ENCODE measurements around the gene ZNF710. TPM values are rescaled to one million over a fixed set of nuclear protein-coding genes. Genes with fewer than 3 reads are reported as not detected.

ZNF710 gene
- total and polyA plus RNA-seq, 2 of the 13 experiments (the other 11 are each of a cell fraction or from before 2014, with no cell fraction given) = 4.7 to 20.6 TPM

DNA sequence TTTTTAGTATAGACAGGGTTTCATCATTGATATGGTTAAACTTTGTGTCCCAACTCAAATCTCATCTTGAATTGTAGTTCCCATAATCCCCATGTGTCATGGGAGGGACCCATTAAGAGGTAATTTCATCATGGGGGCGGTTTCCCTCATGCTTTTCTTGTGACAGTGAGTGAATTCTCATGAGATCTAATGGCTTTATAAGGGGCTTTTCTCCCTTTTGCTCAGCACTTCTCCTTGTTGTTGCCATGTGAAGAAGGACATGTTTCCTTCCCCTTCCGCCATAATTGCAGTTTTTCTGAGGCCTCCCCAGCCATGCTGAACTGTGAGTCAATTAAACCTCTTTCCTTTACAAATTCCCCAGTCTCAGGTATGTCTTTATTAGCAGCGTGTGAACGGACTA is 20.2 kb upstream of the ZNF710 start:
- H3K4me2 ChIP-seq (ENCODE audit: low read depth, low read length) = no peak overlapping the region
- in situ Hi-C loops (cut with HindIII; ENCODE audit: extremely low pct_ligation_motif_present, low pct_unique_long_range_greater_than_20kb) = no loop called here
- TF ChIP-seq REL (CRISPR knock-in tag; conservative IDR thresholded peaks at IDR 0.05) (no peak), ZNF232 (CRISPR knock-in tag; IDR thresholded peaks at IDR 0.05; ENCODE audit: borderline replicate concordance) (no peak), NR1H2 (CRISPR knock-in tag; IDR thresholded peaks at IDR 0.05; ENCODE audit: borderline replicate concordance, low read depth) (no peak)
- WGBS (ENCODE audit: low lambda C conversion rate) = 76% methylated on average over 4 of the region's 4 CpGs
- ChIA-PET POLR2A (no interaction called here), CTCF (ENCODE audit: low intra/inter-chr PET ratio, low total read pairs) (no interaction called here)
- no peaks in the 10 kb centered on the region for H3K9me3 ChIP-seq (ENCODE audit: low read length)
- H3K27me3 ChIP-seq (ENCODE audit: control insufficient read depth in 1 of 2, insufficient read depth in 2 of 2, low read length in 2 of 2) = no peaks in the 10 kb centered on the region
- no peak overlapping the region for H3K4me3 ChIP-seq (replicated peaks in 1 of 3; ENCODE audit: insufficient read depth in 1 of 3, low read depth in 2 of 3, low read length in 3 of 3)
- H3K36me3 ChIP-seq (replicated peaks in 1 of 2; ENCODE audit: control insufficient read depth in 1 of 2, insufficient read depth in 2 of 2, low read length in 2 of 2) = no peaks in the 10 kb centered on the region
- no peak overlapping the region for H3K27ac ChIP-seq (ENCODE audit: extremely low read length, insufficient read depth, low read length)
- DNase-seq (ENCODE audit: low spot score) (no peak), FAIRE-seq (no peak), ATAC-seq (no peak)
- H2AFZ ChIP-seq (ENCODE audit: low read length) = no peak overlapping the region
- no peak overlapping the region for H3K9ac ChIP-seq (ENCODE audit: insufficient read depth, low read depth, low read length)
- intact Hi-C loops (cut with micrococcal nuclease; ENCODE audit: unreplicated experiment) = no loop called here
- no peaks in the 10 kb centered on the region for H3K79me2 ChIP-seq (ENCODE audit: insufficient read depth, low read length)
- H3K4me1 ChIP-seq (ENCODE audit: insufficient read depth, low read length) = no peaks in the 10 kb centered on the region; the same call in none of the 2 replicates
- BruUV-seq (replicated peaks) = no TSS peak
- no peaks in the 10 kb centered on the region for H4K20me1 ChIP-seq (ENCODE audit: insufficient read depth, low read length)

DNA sequence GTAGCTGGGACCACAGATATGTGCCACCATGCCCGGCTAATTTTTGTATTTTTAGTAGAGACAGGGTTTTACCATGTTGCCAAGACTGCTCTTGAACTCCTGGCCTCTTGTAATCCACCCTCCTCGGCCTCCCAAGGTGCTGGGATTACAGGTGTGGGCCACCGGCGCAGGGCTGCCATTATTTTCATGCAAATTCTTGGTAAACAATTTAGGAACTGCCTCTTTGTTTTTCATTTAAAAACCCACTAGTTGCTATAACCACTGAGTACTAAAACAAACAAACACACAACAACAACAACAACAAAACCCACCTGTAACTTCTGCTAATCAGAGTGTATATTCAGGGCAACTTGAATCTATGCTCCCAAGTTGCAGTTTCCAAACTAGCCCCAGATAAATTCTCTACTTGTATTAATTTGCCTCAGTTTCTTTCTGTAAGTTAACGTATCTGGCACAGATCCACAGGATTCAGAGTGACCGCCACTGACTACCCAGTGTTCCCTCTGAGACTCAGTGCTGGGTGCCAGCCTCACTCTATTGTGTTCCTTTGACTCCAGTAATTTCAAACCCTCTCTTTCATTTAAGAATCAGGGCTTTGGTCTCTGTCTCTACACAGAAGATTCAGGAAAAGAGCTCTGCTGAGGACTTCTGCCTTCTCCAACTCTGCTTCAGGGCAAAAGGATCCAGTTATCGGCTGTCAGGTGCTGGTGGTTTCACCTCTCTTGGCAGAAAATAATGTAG is 18.6 kb upstream of the ZNF710 start:
- intact Hi-C loops (cut with micrococcal nuclease; ENCODE audit: unreplicated experiment) (no loop called here), in situ Hi-C loops (cut with HindIII; ENCODE audit: extremely low pct_ligation_motif_present, low pct_unique_long_range_greater_than_20kb) (no loop called here)
- WGBS (ENCODE audit: low lambda C conversion rate) = 55% methylated on average over 7 of the region's 7 CpGs
- H3K79me2 ChIP-seq (ENCODE audit: insufficient read depth, low read length) = no peaks in the 10 kb centered on the region
- FAIRE-seq (no peak), DNase-seq (ENCODE audit: low spot score) (no peak), ATAC-seq (no peak)
- H3K9ac ChIP-seq (ENCODE audit: insufficient read depth, low read depth, low read length) = no peak overlapping the region
- no peak overlapping the region for H2AFZ ChIP-seq (ENCODE audit: low read length)
- no peaks in the 10 kb centered on the region for H3K27me3 ChIP-seq (ENCODE audit: control insufficient read depth in 1 of 2, insufficient read depth in 2 of 2, low read length in 2 of 2)
- BruUV-seq (replicated peaks) = no TSS peak
- POLR2A ChIA-PET = no interaction called here
- H4K20me1 ChIP-seq (ENCODE audit: insufficient read depth, low read length) = no peaks in the 10 kb centered on the region
- no peaks in the 10 kb centered on the region for H3K9me3 ChIP-seq (ENCODE audit: low read length)
- H3K27ac ChIP-seq (ENCODE audit: extremely low read length, insufficient read depth, low read length) = no peak overlapping the region
- H3K36me3 ChIP-seq (replicated peaks in 1 of 2; ENCODE audit: control insufficient read depth in 1 of 2, insufficient read depth in 2 of 2, low read length in 2 of 2) = no peaks in the 10 kb centered on the region
- CTCF ChIA-PET (ENCODE audit: low intra/inter-chr PET ratio, low total read pairs) = no interaction called here
- H3K4me3 ChIP-seq (replicated peaks in 1 of 3; ENCODE audit: insufficient read depth in 1 of 3, low read depth in 2 of 3, low read length in 3 of 3) = no peak overlapping the region
- H3K4me1 ChIP-seq (ENCODE audit: insufficient read depth, low read length) = no peaks in the 10 kb centered on the region
- no peak overlapping the region for H3K4me2 ChIP-seq (ENCODE audit: low read depth, low read length)
- TF ChIP-seq, protein P1, sequence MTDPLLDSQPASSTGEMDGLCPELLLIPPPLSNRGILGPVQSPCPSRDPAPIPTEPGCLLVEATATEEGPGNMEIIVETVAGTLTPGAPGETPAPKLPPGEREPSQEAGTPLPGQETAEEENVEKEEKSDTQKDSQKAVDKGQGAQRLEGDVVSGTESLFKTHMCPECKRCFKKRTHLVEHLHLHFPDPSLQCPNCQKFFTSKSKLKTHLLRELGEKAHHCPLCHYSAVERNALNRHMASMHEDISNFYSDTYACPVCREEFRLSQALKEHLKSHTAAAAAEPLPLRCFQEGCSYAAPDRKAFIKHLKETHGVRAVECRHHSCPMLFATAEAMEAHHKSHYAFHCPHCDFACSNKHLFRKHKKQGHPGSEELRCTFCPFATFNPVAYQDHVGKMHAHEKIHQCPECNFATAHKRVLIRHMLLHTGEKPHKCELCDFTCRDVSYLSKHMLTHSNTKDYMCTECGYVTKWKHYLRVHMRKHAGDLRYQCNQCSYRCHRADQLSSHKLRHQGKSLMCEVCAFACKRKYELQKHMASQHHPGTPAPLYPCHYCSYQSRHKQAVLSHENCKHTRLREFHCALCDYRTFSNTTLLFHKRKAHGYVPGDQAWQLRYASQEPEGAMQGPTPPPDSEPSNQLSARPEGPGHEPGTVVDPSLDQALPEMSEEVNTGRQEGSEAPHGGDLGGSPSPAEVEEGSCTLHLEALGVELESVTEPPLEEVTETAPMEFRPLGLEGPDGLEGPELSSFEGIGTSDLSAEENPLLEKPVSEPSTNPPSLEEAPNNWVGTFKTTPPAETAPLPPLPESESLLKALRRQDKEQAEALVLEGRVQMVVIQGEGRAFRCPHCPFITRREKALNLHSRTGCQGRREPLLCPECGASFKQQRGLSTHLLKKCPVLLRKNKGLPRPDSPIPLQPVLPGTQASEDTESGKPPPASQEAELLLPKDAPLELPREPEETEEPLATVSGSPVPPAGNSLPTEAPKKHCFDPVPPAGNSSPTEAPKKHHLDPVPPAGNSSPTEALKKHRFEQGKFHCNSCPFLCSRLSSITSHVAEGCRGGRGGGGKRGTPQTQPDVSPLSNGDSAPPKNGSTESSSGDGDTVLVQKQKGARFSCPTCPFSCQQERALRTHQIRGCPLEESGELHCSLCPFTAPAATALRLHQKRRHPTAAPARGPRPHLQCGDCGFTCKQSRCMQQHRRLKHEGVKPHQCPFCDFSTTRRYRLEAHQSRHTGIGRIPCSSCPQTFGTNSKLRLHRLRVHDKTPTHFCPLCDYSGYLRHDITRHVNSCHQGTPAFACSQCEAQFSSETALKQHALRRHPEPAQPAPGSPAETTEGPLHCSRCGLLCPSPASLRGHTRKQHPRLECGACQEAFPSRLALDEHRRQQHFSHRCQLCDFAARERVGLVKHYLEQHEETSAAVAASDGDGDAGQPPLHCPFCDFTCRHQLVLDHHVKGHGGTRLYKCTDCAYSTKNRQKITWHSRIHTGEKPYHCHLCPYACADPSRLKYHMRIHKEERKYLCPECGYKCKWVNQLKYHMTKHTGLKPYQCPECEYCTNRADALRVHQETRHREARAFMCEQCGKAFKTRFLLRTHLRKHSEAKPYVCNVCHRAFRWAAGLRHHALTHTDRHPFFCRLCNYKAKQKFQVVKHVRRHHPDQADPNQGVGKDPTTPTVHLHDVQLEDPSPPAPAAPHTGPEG (CRISPR knock-in tag; IDR thresholded peaks at IDR 0.05) = no peak
- TF ChIP-seq, protein P2, sequence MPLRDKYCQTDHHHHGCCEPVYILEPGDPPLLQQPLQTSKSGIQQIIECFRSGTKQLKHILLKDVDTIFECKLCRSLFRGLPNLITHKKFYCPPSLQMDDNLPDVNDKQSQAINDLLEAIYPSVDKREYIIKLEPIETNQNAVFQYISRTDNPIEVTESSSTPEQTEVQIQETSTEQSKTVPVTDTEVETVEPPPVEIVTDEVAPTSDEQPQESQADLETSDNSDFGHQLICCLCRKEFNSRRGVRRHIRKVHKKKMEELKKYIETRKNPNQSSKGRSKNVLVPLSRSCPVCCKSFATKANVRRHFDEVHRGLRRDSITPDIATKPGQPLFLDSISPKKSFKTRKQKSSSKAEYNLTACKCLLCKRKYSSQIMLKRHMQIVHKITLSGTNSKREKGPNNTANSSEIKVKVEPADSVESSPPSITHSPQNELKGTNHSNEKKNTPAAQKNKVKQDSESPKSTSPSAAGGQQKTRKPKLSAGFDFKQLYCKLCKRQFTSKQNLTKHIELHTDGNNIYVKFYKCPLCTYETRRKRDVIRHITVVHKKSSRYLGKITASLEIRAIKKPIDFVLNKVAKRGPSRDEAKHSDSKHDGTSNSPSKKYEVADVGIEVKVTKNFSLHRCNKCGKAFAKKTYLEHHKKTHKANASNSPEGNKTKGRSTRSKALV (CRISPR knock-in tag; IDR thresholded peaks at IDR 0.05) = no peak
- TF ChIP-seq, protein P3, sequence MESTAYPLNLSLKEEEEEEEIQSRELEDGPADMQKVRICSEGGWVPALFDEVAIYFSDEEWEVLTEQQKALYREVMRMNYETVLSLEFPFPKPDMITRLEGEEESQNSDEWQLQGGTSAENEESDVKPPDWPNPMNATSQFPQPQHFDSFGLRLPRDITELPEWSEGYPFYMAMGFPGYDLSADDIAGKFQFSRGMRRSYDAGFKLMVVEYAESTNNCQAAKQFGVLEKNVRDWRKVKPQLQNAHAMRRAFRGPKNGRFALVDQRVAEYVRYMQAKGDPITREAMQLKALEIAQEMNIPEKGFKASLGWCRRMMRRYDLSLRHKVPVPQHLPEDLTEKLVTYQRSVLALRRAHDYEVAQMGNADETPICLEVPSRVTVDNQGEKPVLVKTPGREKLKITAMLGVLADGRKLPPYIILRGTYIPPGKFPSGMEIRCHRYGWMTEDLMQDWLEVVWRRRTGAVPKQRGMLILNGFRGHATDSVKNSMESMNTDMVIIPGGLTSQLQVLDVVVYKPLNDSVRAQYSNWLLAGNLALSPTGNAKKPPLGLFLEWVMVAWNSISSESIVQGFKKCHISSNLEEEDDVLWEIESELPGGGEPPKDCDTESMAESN (CRISPR knock-in tag; conservative IDR thresholded peaks at IDR 0.05) = no peak
- no peak for TF ChIP-seq SRSF9 (IDR thresholded peaks at IDR 0.05; ENCODE audit: borderline replicate concordance, insufficient read depth, low read depth, low read length, poor library complexity, severe bottlenecking)

All from HepG2 (cell line).